Lower leg skin (tissue), 4 donors: Measurements from ENCODE around the gene OLFM2. TPM values are rescaled to one million over a fixed set of nuclear protein-coding genes. Genes with fewer than 3 reads are reported as not detected.

Experiments
- DNase-seq, 2 donors: peaks; one replicate each; pipeline ENCODE4 v3.0.0-alpha.2; 2019; ENCODE audit warnings: low spot score in 2 of 2
- H3K4me3 ChIP-seq: fragments of 200-600 bp; sonication (generic); 2 replicates; pipeline ENCODE4 v1.5.1; 2017; ENCODE audit warnings: mild to moderate bottlenecking, low read depth; ENCODE audit not compliant: poor library complexity, severe bottlenecking
- CTCF ChIP-seq, 3 donors: fragments of 450-650 bp; IDR thresholded peaks; one replicate each; pipeline ENCODE4 v1.5.1; 2016; ENCODE audit warnings: antibody characterized with exemption in 3 of 3, mild to moderate bottlenecking in 3 of 3, moderate library complexity in 2 of 3
- POLR2A ChIP-seq, 2 donors: fragments of 450-650 bp; IDR thresholded peaks; one replicate each; pipeline ENCODE4 v1.6.1; 2016 to 2017; ENCODE audit warnings: antibody characterized with exemption in 2 of 2, mild to moderate bottlenecking in 1 of 2, moderate library complexity in 1 of 2
- WGBS, 2 donors: methylation state at CpG; one replicate each; pipeline ENCODE4 v1.1.5; 2018; 5-methylcytosine and 5-hydroxymethylcytosine counted together
- intact Hi-C: fragments of 100-400 bp; cut with DNase I; formaldehyde crosslinking; loops from one replicate; pipeline ENCODE4 v1.15.0; 2023; ENCODE audit warnings: low total_unique reads
- total RNA-seq, 4 donors: library from RNA; depleted of rRNA; stranded (reverse); fragments of >200 nt; gene quantifications; one replicate each; pipeline ENCODE4 v1.1.0, GENCODE V29; 2016

Gene OLFM2
- total RNA-seq, 4 donors from 2014 or later, result 94.8 to 157 (median 112) TPM

GRCh38 chr19:9940778-9941177 is 4.5 kb upstream of the OLFM2 start:
- no peak for DNase-seq
- 59 to 80% methylated on average over 2 of the region's 2 CpGs for WGBS, 2 donors
- H3K4me3 ChIP-seq, result no peak overlapping the region
- TF ChIP-seq POLR2A (IDR thresholded peaks at IDR 0.05), result no peak
- no peak for TF ChIP-seq CTCF (IDR thresholded peaks at IDR 0.05)
- intact Hi-C loops, result no loop called here

- WGBS, 2 donors, result 63 to 73% methylated on average over 3 of the region's 3 CpGs
Observed at GRCh38 chr19:9939301-9939913, 3.1 kb upstream of the OLFM2 start.

GRCh38 chr19:9937001-9937411 is 691 bp upstream of the OLFM2 start:
- WGBS, 2 donors, result 21 to 31% methylated on average over 20 of the region's 20 CpGs
- intact Hi-C loops, result loop anchor here (2.0 to 10.0 kb wide), 3 partner anchors 64 to 318 kb away; partner anchors contain the start of genes EIF3G, MRPL4 and P2RY11
- no peak overlapping the region for H3K4me3 ChIP-seq
- no peak for DNase-seq
- TF ChIP-seq POLR2A (IDR thresholded peaks at IDR 0.05) (no peak), CTCF (IDR thresholded peaks at IDR 0.05) (no peak)

More at GRCh38 chr19:9939301-9939913, 3.1 kb upstream of the OLFM2 start:
- DNase-seq, result no peak
- no peak for TF ChIP-seq POLR2A (IDR thresholded peaks at IDR 0.05)
- no peak for TF ChIP-seq CTCF (IDR thresholded peaks at IDR 0.05)
- no peak overlapping the region for H3K4me3 ChIP-seq
- intact Hi-C loops, result loop anchor here (10.0 kb wide), 2 partner anchors 175 to 315 kb away; partner anchors contain the start of genes EIF3G, MRPL4 and P2RY11

- no peak for TF ChIP-seq POLR2A (IDR thresholded peaks at IDR 0.05)
- TF ChIP-seq CTCF (IDR thresholded peaks at IDR 0.05), result no peak
- intact Hi-C loops, result loop anchor here (2.0 to 10.0 kb wide), 3 partner anchors 65 to 319 kb away; partner anchors contain the start of genes EIF3G, MRPL4 and P2RY11
- peak overlapping the region; percentile 20 for H3K4me3 ChIP-seq
- no peak for DNase-seq
- WGBS, 2 donors, result 2 to 3% methylated on average over 24 to 27 of the region's 44 CpGs
Observed at GRCh38 chr19:9935506-9936325, 599 bp downstream of the OLFM2 start.

GRCh38 chr19:9934132-9934950 is 2.0 kb downstream of the OLFM2 start:
- intact Hi-C loops, result loop anchor here (5.0 to 10.0 kb wide), 3 partner anchors 93 to 320 kb away; partner anchors contain the start of genes EIF3G, MRPL4 and P2RY11

More at GRCh38 chr19:9934132-9934950, 2.0 kb downstream of the OLFM2 start:
- H3K4me3 ChIP-seq, result no peak overlapping the region
- peak; percentile 76 to 97 for DNase-seq
- 8% methylated on average over 15 to 23 of the region's 23 CpGs for WGBS, 2 donors
- TF ChIP-seq CTCF (IDR thresholded peaks at IDR 0.05), result peak in 1 of 3 donors; percentile 70
- no peak for TF ChIP-seq POLR2A (IDR thresholded peaks at IDR 0.05)
